Activated CD4-positive, alpha-beta T cell treated with anti-CD3 and anti-CD28 coated beads for 1 hour (primary cell): ENCODE data around the gene AGAP3.

Source experiments
- DNase-seq: peaks from one replicate; pipeline ENCODE4 v3.0.0-alpha.2; 2020

AGAP3 gene

GRCh38 chr7:151192002-151192539 is 105.8 kb downstream of the AGAP3 start:
- no peak for DNase-seq

- no peak for DNase-seq
Measured at GRCh38 chr7:151193203-151193978, 107.1 kb downstream of the AGAP3 start.
